Ectodermal cell (in vitro differentiated cells): ENCODE measurements around the gene SULT2A1.
"Not testable (repeated sequence)": the region's sequence is repeated elsewhere in the genome, so short reads cannot be mapped to it uniquely, and the experiment has no call there.

Experiments
- H3K27ac ChIP-seq: 2 replicates; pipeline ENCODE4 v1.7.0; 2013; ENCODE audit warnings: mild to moderate bottlenecking, low read depth, low read length; ENCODE audit not compliant: insufficient read depth, poor library complexity, severe bottlenecking
- H3K27me3 ChIP-seq: 2 replicates; pipeline ENCODE4 v1.7.0; 2013; ENCODE audit warnings: mild to moderate bottlenecking, low read length; ENCODE audit not compliant: insufficient read depth, control insufficient read depth, poor library complexity, severe bottlenecking
- H3K36me3 ChIP-seq: one replicate; pipeline ENCODE4 v1.7.0; 2013; ENCODE audit warnings: low read length; ENCODE audit not compliant: control insufficient read depth, insufficient read depth
- H3K4me1 ChIP-seq: one replicate; pipeline ENCODE4 v1.7.0; 2013; ENCODE audit warnings: low read length; ENCODE audit not compliant: control insufficient read depth, insufficient read depth
- H3K4me3 ChIP-seq: 2 replicates; pipeline ENCODE4 v1.7.0; 2013; ENCODE audit warnings: low read depth, low read length, control low read depth; ENCODE audit not compliant: insufficient read depth
- H3K9me3 ChIP-seq: 2 replicates; pipeline ENCODE4 v1.7.0; 2013; ENCODE audit warnings: mild to moderate bottlenecking, low read length, moderate library complexity; ENCODE audit not compliant: control insufficient read depth
- WGBS, 2 experiments: methylation state at CpG; one replicate each; pipeline ENCODE4 v1.1.7; 2013; ENCODE audit warnings: missing lambda C conversion rate in 2 of 2; 5-methylcytosine and 5-hydroxymethylcytosine counted together

The SULT2A1 gene

GRCh38 chr19:47895165-47895782 lies 9.2 kb upstream of the SULT2A1 start:
- H3K36me3 ChIP-seq, result no peaks in the 10 kb centered on the region

GRCh38 chr19:47891923-47892666 lies 6.0 kb upstream of the SULT2A1 start:
- H3K36me3 ChIP-seq, result no peaks in the 10 kb centered on the region
- WGBS, 2 experiments, result 88 to 89% methylated on average over 7 of the region's 7 CpGs
- no peaks in the 10 kb centered on the region for H3K9me3 ChIP-seq
- no peak overlapping the region for H3K27ac ChIP-seq
- no peaks in the 10 kb centered on the region for H3K27me3 ChIP-seq
- H3K4me1 ChIP-seq, result no peaks in the 10 kb centered on the region
- no peak overlapping the region for H3K4me3 ChIP-seq

More at GRCh38 chr19:47895165-47895782, 9.2 kb upstream of the SULT2A1 start:
- no peaks in the 10 kb centered on the region for H3K4me1 ChIP-seq
- H3K27me3 ChIP-seq, result no peaks in the 10 kb centered on the region
- no peak overlapping the region for H3K27ac ChIP-seq
- 90 to 97% methylated on average over 4 to 5 of the region's 5 CpGs for WGBS, 2 experiments
- no peak overlapping the region for H3K4me3 ChIP-seq
- H3K9me3 ChIP-seq, result no peaks in the 10 kb centered on the region

GRCh38 chr19:47891622-47891922 lies 5.5 kb upstream of the SULT2A1 start:
- Histone ChIP-seq H3K9me3 (no peaks in the 10 kb centered on the region), H3K27me3 (no peaks in the 10 kb centered on the region), H3K27ac (no peak overlapping the region), H3K36me3 (no peaks in the 10 kb centered on the region), H3K4me1 (no peaks in the 10 kb centered on the region), H3K4me3 (no peak overlapping the region)
- WGBS, 2 experiments, result 70 to 91% methylated on average over 1 to 2 of the region's 2 CpGs

GRCh38 chr19:47890865-47891621 lies 4.9 kb upstream of the SULT2A1 start:
- H3K27me3 ChIP-seq, result no peaks in the 10 kb centered on the region
- no peak overlapping the region for H3K27ac ChIP-seq
- 89 to 90% methylated on average over 7 of the region's 7 CpGs for WGBS, 2 experiments
- H3K4me3 ChIP-seq, result no peak overlapping the region
- H3K9me3 ChIP-seq, result no peaks in the 10 kb centered on the region
- H3K4me1 ChIP-seq, result no peaks in the 10 kb centered on the region
- no peaks in the 10 kb centered on the region for H3K36me3 ChIP-seq

GRCh38 chr19:47885067-47885463 lies 1.1 kb downstream of the SULT2A1 start:
- Histone ChIP-seq H3K4me3 (no peak overlapping the region), H3K27ac (no peak overlapping the region)

GRCh38 chr19:47882890-47883289 lies 3.2 kb downstream of the SULT2A1 start:
- H3K36me3 ChIP-seq, result no peaks in the 10 kb centered on the region
- H3K27me3 ChIP-seq, result no peaks in the 10 kb centered on the region
- WGBS, 2 experiments, result 95 to 96% methylated on average over 2 to 3 of the region's 3 CpGs
- H3K9me3 ChIP-seq, result no peaks in the 10 kb centered on the region
- no peaks in the 10 kb centered on the region for H3K4me1 ChIP-seq
- no peak overlapping the region for H3K27ac ChIP-seq
- H3K4me3 ChIP-seq, result no peak overlapping the region

More at GRCh38 chr19:47885067-47885463, 1.1 kb downstream of the SULT2A1 start:
- Histone ChIP-seq H3K9me3 (no peaks in the 10 kb centered on the region), H3K4me1 (no peaks in the 10 kb centered on the region), H3K27me3 (no peaks in the 10 kb centered on the region), H3K36me3 (no peaks in the 10 kb centered on the region)
- WGBS, 2 experiments, result 87 to 95% methylated on average over 5 of the region's 5 CpGs

GRCh38 chr19:47881757-47882156 lies 4.4 kb downstream of the SULT2A1 start:
- Histone ChIP-seq H3K27ac (no peak overlapping the region), H3K27me3 (no peaks in the 10 kb centered on the region), H3K4me1 (no peaks in the 10 kb centered on the region), H3K9me3 (no peaks in the 10 kb centered on the region), H3K36me3 (no peaks in the 10 kb centered on the region), H3K4me3 (no peak overlapping the region)
- 75 to 77% methylated on average over 5 of the region's 5 CpGs for WGBS, 2 experiments

- WGBS, 2 experiments, result 47 to 50% methylated on average over 2 to 3 of the region's 4 CpGs
- not testable (repeated sequence) for H3K4me1 ChIP-seq
Measured at GRCh38 chr19:47879385-47879784, 6.7 kb downstream of the SULT2A1 start.

GRCh38 chr19:47878906-47879305 lies 7.2 kb downstream of the SULT2A1 start:
- H3K4me1 ChIP-seq, result no peaks in the 10 kb centered on the region
- H3K9me3 ChIP-seq, result no peaks in the 10 kb centered on the region
- WGBS, 2 experiments, result 69 to 71% methylated on average over 4 of the region's 4 CpGs
- H3K4me3 ChIP-seq, result no peak overlapping the region
- H3K36me3 ChIP-seq, result no peaks in the 10 kb centered on the region
- no peak overlapping the region for H3K27ac ChIP-seq
- no peaks in the 10 kb centered on the region for H3K27me3 ChIP-seq

More at GRCh38 chr19:47879385-47879784, 6.7 kb downstream of the SULT2A1 start:
- not testable (repeated sequence) for H3K9me3 ChIP-seq, H3K27me3 ChIP-seq, H3K27ac ChIP-seq, H3K36me3 ChIP-seq, H3K4me3 ChIP-seq

GRCh38 chr19:47865166-47865565 lies 20.9 kb downstream of the SULT2A1 start:
- H3K27ac ChIP-seq, result no peak overlapping the region
- WGBS, 2 experiments, result 80 to 85% methylated on average over 9 to 10 of the region's 10 CpGs
- no peak overlapping the region for H3K4me3 ChIP-seq
- no peaks in the 10 kb centered on the region for H3K27me3 ChIP-seq
- no peaks in the 10 kb centered on the region for H3K36me3 ChIP-seq
- no peaks in the 10 kb centered on the region for H3K4me1 ChIP-seq
- H3K9me3 ChIP-seq, result no peaks in the 10 kb centered on the region
